Progenitor cell of endocrine pancreas (in vitro differentiated cells): ENCODE measurements around the gene PAX8. TPM values are rescaled to one million over a fixed set of nuclear protein-coding genes. Genes with fewer than 3 reads are reported as not detected.
"Not testable (repeated sequence)": the region's sequence is repeated elsewhere in the genome, so short reads cannot be mapped to it uniquely, and the experiment has no call there.

Source experiments
- DNase-seq: peaks from one replicate; pipeline ENCODE4 v3.0.0; 2021; ENCODE audit warnings: low spot score; ENCODE audit not compliant: unreplicated experiment
- H3K27ac Mint-ChIP-seq: 2 replicates; pipeline ENCODE4 v1.8.0; 2021; ENCODE audit warnings: mild to moderate bottlenecking, moderate library complexity, mixed read lengths
- H3K27me3 Mint-ChIP-seq: 2 replicates; pipeline ENCODE4 v1.8.0; 2021; ENCODE audit warnings: mixed read lengths
- H3K36me3 Mint-ChIP-seq: 2 replicates; pipeline ENCODE4 v1.8.0; 2022; ENCODE audit warnings: mixed read lengths; ENCODE audit not compliant: insufficient read depth
- H3K4me1 Mint-ChIP-seq: 2 replicates; pipeline ENCODE4 v1.8.0; 2021; ENCODE audit warnings: low read depth, mixed read lengths
- H3K4me3 Mint-ChIP-seq: 2 replicates; pipeline ENCODE4 v1.8.0; 2021; ENCODE audit warnings: low read depth, mild to moderate bottlenecking, moderate library complexity, mixed read lengths
- H3K9me3 Mint-ChIP-seq: 2 replicates; pipeline ENCODE4 v1.8.0; 2021; ENCODE audit warnings: low read depth, mixed read lengths
- total RNA-seq: library from RNA; stranded (reverse); gene quantifications from 2 replicates; pipeline ENCODE4 v1.2.1, GENCODE V29; 2021
- TF ChIP-seq, protein P1 (sequence below): fragments of 200-600 bp; sonication (generic); IDR thresholded peaks from one replicate; pipeline ENCODE4 v1.5.0; 2021; ENCODE audit warnings: antibody characterized with exemption, mild to moderate bottlenecking; ENCODE audit not compliant: unreplicated experiment

The PAX8 gene
- total RNA-seq, 1 donor from 2014 or later: 3.9 TPM

DNA sequence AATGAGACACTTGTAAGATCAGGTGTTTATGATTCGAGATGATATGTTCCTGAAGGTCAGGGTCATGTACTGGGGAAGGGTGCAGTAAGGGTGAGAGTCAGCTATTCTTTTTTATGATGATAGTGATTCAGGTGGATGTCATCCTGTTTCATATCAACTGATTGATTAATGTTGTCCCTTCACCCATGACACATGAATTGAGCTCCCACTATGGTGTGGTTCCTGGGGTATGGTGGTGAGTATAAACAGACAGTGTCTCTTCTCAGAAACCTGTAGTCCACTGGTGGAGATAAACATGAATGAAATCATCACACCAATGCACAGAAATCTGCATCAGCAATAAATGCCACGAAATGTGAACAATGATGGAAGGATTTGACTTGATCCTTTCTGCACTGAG lies 37.4 kb upstream of the PAX8 start:
- no peaks in the 10 kb centered on the region for H3K4me1 Mint-ChIP-seq
- DNase-seq: no peak
- H3K4me3 Mint-ChIP-seq: no peak overlapping the region
- peaks cover 56% of the 10 kb centered on the region for H3K27me3 Mint-ChIP-seq
- no peaks in the 10 kb centered on the region for H3K9me3 Mint-ChIP-seq
- H3K27ac Mint-ChIP-seq: no peak overlapping the region
- H3K36me3 Mint-ChIP-seq: no peaks in the 10 kb centered on the region
- TF ChIP-seq, protein P1, sequence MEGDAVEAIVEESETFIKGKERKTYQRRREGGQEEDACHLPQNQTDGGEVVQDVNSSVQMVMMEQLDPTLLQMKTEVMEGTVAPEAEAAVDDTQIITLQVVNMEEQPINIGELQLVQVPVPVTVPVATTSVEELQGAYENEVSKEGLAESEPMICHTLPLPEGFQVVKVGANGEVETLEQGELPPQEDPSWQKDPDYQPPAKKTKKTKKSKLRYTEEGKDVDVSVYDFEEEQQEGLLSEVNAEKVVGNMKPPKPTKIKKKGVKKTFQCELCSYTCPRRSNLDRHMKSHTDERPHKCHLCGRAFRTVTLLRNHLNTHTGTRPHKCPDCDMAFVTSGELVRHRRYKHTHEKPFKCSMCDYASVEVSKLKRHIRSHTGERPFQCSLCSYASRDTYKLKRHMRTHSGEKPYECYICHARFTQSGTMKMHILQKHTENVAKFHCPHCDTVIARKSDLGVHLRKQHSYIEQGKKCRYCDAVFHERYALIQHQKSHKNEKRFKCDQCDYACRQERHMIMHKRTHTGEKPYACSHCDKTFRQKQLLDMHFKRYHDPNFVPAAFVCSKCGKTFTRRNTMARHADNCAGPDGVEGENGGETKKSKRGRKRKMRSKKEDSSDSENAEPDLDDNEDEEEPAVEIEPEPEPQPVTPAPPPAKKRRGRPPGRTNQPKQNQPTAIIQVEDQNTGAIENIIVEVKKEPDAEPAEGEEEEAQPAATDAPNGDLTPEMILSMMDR: no peak

DNA sequence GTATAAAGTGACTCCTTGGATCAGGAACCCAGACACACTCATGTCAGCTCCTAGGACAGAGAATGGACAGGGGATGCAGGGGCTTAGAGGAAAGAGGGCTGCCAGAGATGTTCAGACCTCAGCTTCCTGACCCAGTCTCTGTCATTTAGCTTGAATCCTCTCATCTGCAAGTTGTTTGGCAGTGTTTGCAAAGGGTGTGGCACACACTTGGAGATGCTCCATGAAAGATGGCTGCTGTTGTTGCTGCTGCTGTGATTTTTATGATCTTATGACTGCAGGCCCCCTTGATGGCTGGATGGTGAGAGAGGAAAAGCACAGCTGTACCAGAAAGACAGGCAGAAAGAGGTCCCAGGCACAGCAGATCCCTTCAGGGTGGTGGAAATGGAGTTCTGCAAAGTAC lies 35.9 kb upstream of the PAX8 start:
- H3K36me3 Mint-ChIP-seq, H3K9me3 Mint-ChIP-seq, H3K4me3 Mint-ChIP-seq, H3K4me1 Mint-ChIP-seq, DNase-seq, H3K27ac Mint-ChIP-seq: not testable (repeated sequence)
- H3K27me3 Mint-ChIP-seq: peaks cover 55% of the 10 kb centered on the region

DNA sequence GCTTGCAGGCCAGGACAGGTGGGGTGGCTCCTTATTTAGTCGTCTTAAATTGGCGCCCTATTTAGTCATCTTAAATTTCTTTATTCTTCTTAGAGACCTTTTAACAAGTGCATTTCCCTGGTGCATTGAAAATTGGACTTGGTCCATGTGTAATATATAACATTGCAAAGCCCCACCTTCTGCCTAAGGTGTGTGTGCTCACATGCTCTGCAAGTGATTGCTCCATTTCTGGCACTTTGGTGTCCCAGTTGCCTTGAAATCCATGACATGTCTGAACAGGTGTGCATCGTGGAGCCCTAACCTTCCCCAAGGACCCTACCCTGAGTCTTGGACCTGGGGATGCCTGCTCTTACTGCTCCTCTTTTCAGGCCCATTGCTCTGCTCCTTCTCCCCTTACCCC lies 35.5 kb upstream of the PAX8 start:
- peaks cover 56% of the 10 kb centered on the region for H3K27me3 Mint-ChIP-seq
- not testable (repeated sequence) for H3K36me3 Mint-ChIP-seq, H3K4me1 Mint-ChIP-seq, H3K4me3 Mint-ChIP-seq, H3K9me3 Mint-ChIP-seq, DNase-seq, H3K27ac Mint-ChIP-seq

DNA sequence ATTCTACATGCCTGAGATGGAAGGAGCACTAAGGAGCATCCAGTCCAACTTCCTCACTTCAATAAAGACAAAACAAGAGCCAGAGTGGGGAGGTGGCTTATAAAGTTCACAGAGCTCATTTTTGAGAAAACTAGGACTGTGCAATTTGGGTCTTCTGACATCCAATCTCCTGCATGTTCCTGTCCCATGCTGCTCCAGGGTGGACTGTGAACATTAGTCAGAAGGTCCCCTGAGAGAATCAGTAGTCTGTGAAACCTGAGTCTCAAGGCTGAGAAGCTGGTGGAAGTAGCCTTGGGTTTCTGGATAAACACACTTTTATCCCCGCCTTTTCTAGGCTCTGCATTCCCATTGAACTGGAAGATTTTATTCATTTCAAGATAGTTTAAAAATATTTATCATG lies 33.1 kb upstream of the PAX8 start:
- H3K27ac Mint-ChIP-seq, H3K9me3 Mint-ChIP-seq, DNase-seq, H3K4me3 Mint-ChIP-seq, H3K36me3 Mint-ChIP-seq, H3K4me1 Mint-ChIP-seq: not testable (repeated sequence)
- H3K27me3 Mint-ChIP-seq: peaks cover 60% of the 10 kb centered on the region

DNA sequence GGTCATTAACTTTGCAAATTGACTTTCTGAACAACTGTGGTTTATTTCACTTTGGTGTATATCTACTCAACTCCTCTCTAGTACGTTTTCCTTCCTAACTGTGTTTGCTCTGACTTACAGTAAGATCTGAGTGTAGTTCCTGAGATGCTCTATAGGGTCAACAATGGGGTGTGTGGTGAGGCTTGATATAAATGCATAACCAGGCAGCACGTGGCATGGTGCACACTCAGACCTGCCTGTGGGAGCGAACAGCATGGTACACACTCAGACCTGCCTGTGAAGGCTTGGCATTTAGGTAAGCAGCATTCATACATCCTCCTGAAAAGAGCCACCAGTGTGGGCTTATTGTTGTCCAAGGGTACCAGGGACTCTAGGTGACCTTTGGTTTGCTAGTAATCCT lies 32.5 kb upstream of the PAX8 start:
- not testable (repeated sequence) for H3K4me1 Mint-ChIP-seq, H3K4me3 Mint-ChIP-seq, H3K36me3 Mint-ChIP-seq, H3K27ac Mint-ChIP-seq, H3K9me3 Mint-ChIP-seq, DNase-seq
- H3K27me3 Mint-ChIP-seq: peaks cover 56% of the 10 kb centered on the region

DNA sequence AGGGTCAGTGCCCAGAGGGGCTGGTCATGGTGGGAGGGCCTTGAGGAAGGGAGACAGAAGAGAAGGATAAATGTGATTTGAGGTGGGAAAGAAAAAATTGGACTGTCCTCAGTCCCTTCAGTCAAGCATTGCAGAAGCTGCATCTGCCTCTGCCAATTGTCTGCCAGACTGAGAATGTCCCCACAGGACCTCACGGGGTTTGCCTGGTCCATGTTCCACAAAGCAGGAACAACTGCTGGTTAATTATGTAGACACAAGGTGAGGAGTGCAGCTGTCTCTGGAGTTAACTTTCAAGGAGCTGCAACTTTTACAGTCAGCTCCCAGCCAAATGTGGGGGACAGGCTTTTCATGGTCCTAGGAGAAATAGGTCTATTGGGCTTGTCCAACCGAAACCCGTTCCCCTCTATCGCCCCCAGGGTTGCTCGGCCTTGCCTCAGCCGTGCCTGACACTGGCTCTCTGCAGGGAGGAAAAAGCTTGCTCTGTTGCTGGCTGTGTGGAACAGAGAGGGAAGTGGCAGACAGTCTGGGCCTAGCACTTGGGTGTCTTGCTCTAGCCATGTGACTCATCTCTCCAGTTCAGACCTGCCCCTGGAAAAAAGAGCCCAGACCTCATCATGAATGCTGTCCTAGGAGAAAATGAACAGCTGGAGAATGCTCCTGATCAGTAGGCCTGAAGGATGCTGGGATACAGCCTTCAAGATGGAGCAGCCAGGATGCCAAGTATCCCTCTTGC lies 31.1 kb upstream of the PAX8 start:
- TF ChIP-seq, protein P1: no peak
- H3K9me3 Mint-ChIP-seq: no peaks in the 10 kb centered on the region
- H3K4me3 Mint-ChIP-seq: no peak overlapping the region
- no peak for DNase-seq
- H3K27me3 Mint-ChIP-seq: peaks cover 46% of the 10 kb centered on the region
- no peaks in the 10 kb centered on the region for H3K36me3 Mint-ChIP-seq
- H3K27ac Mint-ChIP-seq: no peak overlapping the region
- no peaks in the 10 kb centered on the region for H3K4me1 Mint-ChIP-seq

DNA sequence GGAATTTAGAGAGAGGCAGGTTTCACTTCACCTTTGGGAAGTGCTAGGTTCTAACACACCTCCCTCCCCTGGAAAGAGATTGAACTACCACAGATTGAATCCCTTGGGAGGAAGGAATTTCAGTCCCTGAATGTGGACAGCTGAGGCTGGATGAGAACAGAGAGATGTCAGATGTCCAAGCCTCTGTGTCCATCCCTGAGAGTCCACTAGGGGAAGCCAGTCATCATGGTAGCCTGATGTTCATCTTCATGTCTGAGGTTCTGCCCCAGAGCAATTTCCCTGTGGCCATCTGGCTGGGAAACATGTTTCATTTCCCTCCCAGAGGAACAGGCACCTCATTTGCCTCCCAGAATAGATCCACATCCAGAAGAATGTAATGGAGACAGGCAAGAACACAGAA lies 30.1 kb upstream of the PAX8 start:
- H3K36me3 Mint-ChIP-seq, H3K9me3 Mint-ChIP-seq, H3K4me1 Mint-ChIP-seq, H3K4me3 Mint-ChIP-seq, H3K27ac Mint-ChIP-seq, DNase-seq: not testable (repeated sequence)
- H3K27me3 Mint-ChIP-seq: peaks cover 43% of the 10 kb centered on the region

DNA sequence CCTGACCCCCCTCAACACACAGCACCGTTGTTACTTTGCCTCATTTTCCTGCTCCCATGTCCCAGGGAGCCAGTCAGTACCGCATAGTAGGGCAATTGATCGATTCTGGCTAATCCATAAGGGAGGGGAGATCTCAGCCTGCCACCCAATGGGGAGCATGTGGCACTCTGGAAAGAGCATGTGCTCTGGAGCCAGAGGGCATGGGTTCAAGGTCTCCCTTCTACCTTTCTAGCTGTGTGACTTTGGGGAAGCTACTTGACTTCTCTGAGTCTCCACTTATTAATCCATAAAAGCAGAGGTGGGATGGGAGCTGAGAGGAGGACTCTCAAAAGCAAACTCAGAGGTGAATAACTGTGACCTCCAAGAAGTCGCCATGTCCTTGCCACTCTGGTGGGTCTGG lies 27.5 kb upstream of the PAX8 start:
- not testable (repeated sequence) for DNase-seq, H3K36me3 Mint-ChIP-seq, H3K4me1 Mint-ChIP-seq, H3K4me3 Mint-ChIP-seq, H3K9me3 Mint-ChIP-seq, H3K27ac Mint-ChIP-seq
- H3K27me3 Mint-ChIP-seq: peaks cover 25% of the 10 kb centered on the region

DNA sequence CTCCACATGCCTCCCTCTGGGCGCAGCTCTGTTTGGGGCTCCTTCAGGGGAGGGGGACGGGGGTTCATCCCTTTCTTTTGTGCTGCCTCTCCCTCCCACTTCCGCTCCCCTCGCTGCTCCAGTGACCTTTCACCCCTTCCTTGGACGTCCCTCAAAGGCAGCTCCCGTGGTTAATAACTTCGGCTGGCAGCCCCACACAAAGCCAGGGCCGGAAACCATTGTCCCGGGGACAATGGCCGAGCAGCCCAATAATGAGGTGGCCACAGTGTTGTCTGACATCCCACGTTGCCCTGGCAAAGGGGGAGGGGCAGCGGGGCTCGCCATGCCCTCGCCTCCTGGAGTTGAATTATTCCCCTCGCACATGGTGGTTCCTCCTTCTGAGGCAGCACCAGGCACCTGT lies 27.0 kb upstream of the PAX8 start:
- H3K4me1 Mint-ChIP-seq, H3K9me3 Mint-ChIP-seq, H3K27ac Mint-ChIP-seq, H3K4me3 Mint-ChIP-seq, H3K36me3 Mint-ChIP-seq, DNase-seq: not testable (repeated sequence)
- H3K27me3 Mint-ChIP-seq: peaks cover 23% of the 10 kb centered on the region
